D721Med (cell line): ENCODE measurements around the gene TBXAS1.

Experiments used
- DNase-seq: peaks from one replicate; pipeline ENCODE4 v3.0.0; 2011; ENCODE audit warnings: low spot score; ENCODE audit not compliant: insufficient read length
- FAIRE-seq: peaks from 2 replicates; lab custom pipeline; 2011; peaks lifted over from hg19 to GRCh38; lab: Jason Lieb, UNC
- CTCF ChIP-seq: IDR thresholded peaks from 2 replicates; pipeline ENCODE4 v1.5.1; 2012; ENCODE audit warnings: mild to moderate bottlenecking, control low read depth; ENCODE audit not compliant: insufficient read depth; ENCODE audit errors: missing control alignments

The TBXAS1 gene

GRCh38 chr7:140021603-140022002 is 192.5 kb downstream of the TBXAS1 start:
- DNase-seq (no peak), FAIRE-seq (no peak)

GRCh38 chr7:140022582-140023211 is 193.6 kb downstream of the TBXAS1 start:
- no peak for DNase-seq
- no peak for TF ChIP-seq CTCF
- no peak for FAIRE-seq

More at GRCh38 chr7:140021603-140022002, 192.5 kb downstream of the TBXAS1 start:
- no peak for TF ChIP-seq CTCF

- DNase-seq (no peak), FAIRE-seq (no peak)
- TF ChIP-seq CTCF: no peak
These were observed 194.7 kb downstream of the TBXAS1 start for GRCh38 chr7:140023728-140024127.

- no peak for TF ChIP-seq CTCF
- no peak for DNase-seq
- FAIRE-seq: no peak
These were observed 195.5 kb downstream of the TBXAS1 start for GRCh38 chr7:140024585-140024984.

- no peak for FAIRE-seq
- no peak for TF ChIP-seq CTCF
- DNase-seq: no peak
These were observed 196.2 kb downstream of the TBXAS1 start for GRCh38 chr7:140025241-140025640.

- TF ChIP-seq CTCF: no peak
- DNase-seq (no peak), FAIRE-seq (no peak)
These were observed 196.9 kb downstream of the TBXAS1 start for GRCh38 chr7:140025814-140026433.

- DNase-seq (no peak), FAIRE-seq (no peak)
- TF ChIP-seq CTCF: no peak
These were observed 197.9 kb downstream of the TBXAS1 start for GRCh38 chr7:140026935-140027334.
